ENCODE data around the gene PDZD7.

DNA sequence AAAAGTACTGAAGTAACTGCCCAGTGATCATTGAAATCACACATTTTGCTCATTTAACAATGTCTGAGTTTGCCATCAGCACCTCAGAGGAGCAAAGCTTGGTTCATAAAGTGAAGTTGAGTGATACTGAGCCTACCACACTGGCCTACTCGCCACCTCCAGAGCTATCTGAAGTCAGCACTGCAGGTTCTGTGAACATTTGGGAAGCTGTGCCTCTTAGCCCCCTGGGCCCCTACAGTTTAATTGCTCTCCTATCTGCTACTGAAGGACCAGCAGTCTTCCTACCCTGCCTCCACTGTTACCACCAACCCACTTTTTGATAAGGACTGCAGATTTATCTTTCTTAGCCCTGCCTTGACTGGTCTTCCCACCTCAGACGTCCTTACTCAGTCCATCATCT, 63.6 kb downstream of the PDZD7 start:
- no peak for TF ChIP-seq POLR2AphosphoS5 (IDR thresholded peaks at IDR 0.05)
- TF ChIP-seq, protein P1, sequence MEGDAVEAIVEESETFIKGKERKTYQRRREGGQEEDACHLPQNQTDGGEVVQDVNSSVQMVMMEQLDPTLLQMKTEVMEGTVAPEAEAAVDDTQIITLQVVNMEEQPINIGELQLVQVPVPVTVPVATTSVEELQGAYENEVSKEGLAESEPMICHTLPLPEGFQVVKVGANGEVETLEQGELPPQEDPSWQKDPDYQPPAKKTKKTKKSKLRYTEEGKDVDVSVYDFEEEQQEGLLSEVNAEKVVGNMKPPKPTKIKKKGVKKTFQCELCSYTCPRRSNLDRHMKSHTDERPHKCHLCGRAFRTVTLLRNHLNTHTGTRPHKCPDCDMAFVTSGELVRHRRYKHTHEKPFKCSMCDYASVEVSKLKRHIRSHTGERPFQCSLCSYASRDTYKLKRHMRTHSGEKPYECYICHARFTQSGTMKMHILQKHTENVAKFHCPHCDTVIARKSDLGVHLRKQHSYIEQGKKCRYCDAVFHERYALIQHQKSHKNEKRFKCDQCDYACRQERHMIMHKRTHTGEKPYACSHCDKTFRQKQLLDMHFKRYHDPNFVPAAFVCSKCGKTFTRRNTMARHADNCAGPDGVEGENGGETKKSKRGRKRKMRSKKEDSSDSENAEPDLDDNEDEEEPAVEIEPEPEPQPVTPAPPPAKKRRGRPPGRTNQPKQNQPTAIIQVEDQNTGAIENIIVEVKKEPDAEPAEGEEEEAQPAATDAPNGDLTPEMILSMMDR (IDR thresholded peaks at IDR 0.05; ENCODE audit: poor library complexity, severe bottlenecking) = no peak
- TF ChIP-seq SMC3 (conservative IDR thresholded peaks at IDR 0.05; ENCODE audit: poor library complexity) = no peak
- TF ChIP-seq EZH2 (IDR thresholded peaks at IDR 0.05; ENCODE audit: borderline replicate concordance, insufficient read depth, low read length, poor library complexity, severe bottlenecking) = no peak
- TF ChIP-seq RAD21 (conservative IDR thresholded peaks at IDR 0.05) = no peak

All from neural cell (in vitro differentiated cells).